GM13977 (cell line): ENCODE results near the gene LEO1.

ENCODE experiments used
- DNase-seq: peaks from one replicate; pipeline ENCODE4 v3.0.0; 2012; ENCODE audit warnings: low spot score
- in situ Hi-C: fragments of 300-500 bp; cut with MboI; formaldehyde crosslinking; loops from one replicate; pipeline ENCODE4 v1.12.0; 2022; ENCODE audit warnings: low sequenced_read_pairs, low pct_unique_long_range_greater_than_20kb, mixed read lengths, inconsistent platforms; ENCODE audit not compliant: unreplicated experiment
- TF ChIP-seq, protein P1 (sequence below): IDR thresholded peaks from 2 replicates; pipeline ENCODE4 v1.5.1; 2012; ENCODE audit warnings: mild to moderate bottlenecking, control low read depth; ENCODE audit not compliant: insufficient read depth; ENCODE audit errors: extremely low read depth, missing control alignments

LEO1 gene

GRCh38 chr15:51889486-51889885 is 82.1 kb downstream of the LEO1 start:
- TF ChIP-seq, protein P1, sequence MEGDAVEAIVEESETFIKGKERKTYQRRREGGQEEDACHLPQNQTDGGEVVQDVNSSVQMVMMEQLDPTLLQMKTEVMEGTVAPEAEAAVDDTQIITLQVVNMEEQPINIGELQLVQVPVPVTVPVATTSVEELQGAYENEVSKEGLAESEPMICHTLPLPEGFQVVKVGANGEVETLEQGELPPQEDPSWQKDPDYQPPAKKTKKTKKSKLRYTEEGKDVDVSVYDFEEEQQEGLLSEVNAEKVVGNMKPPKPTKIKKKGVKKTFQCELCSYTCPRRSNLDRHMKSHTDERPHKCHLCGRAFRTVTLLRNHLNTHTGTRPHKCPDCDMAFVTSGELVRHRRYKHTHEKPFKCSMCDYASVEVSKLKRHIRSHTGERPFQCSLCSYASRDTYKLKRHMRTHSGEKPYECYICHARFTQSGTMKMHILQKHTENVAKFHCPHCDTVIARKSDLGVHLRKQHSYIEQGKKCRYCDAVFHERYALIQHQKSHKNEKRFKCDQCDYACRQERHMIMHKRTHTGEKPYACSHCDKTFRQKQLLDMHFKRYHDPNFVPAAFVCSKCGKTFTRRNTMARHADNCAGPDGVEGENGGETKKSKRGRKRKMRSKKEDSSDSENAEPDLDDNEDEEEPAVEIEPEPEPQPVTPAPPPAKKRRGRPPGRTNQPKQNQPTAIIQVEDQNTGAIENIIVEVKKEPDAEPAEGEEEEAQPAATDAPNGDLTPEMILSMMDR = no peak
- in situ Hi-C loops = no loop called here
- no peak for DNase-seq

- DNase-seq = peak; percentile 51
- TF ChIP-seq, protein P1 = peak; percentile 63
- in situ Hi-C loops = no loop called here
These were observed 82.9 kb downstream of the LEO1 start for GRCh38 chr15:51888593-51889195.
